GM20431 (cell line): ENCODE measurements around the gene APPL2.
"Not testable (repeated sequence)": the region's sequence is repeated elsewhere in the genome, so short reads cannot be mapped to it uniquely, and the experiment has no call there.

Source experiments
- in situ Hi-C: fragments of 300-500 bp; cut with MseI, MboI; formaldehyde crosslinking; loops from one replicate; pipeline ENCODE4 v1.15.0; 2020; ENCODE audit warnings: low sequenced_read_pairs; ENCODE audit not compliant: unreplicated experiment

The APPL2 gene

GRCh38 chr12:105201299-105201698 is 34.7 kb downstream of the APPL2 start:
- in situ Hi-C loops = no loop called here

GRCh38 chr12:105200385-105200784 is 35.6 kb downstream of the APPL2 start:
- in situ Hi-C loops = no loop called here

GRCh38 chr12:105198961-105199360 is 37.0 kb downstream of the APPL2 start:
- in situ Hi-C loops = no loop called here

GRCh38 chr12:105196090-105196489 is 39.9 kb downstream of the APPL2 start:
- in situ Hi-C loops = no loop called here

GRCh38 chr12:105194947-105195346 is 41.0 kb downstream of the APPL2 start:
- in situ Hi-C loops = no loop called here

- in situ Hi-C loops = no loop called here
These were observed 43.2 kb downstream of the APPL2 start for GRCh38 chr12:105192624-105193225.

GRCh38 chr12:105190530-105190929 is 45.4 kb downstream of the APPL2 start:
- in situ Hi-C loops = no loop called here

- in situ Hi-C loops = no loop called here
These were observed 46.7 kb downstream of the APPL2 start for GRCh38 chr12:105189293-105189692.

GRCh38 chr12:105183976-105184375 is 52.0 kb downstream of the APPL2 start:
- in situ Hi-C loops = not testable (repeated sequence)

- in situ Hi-C loops = not testable (repeated sequence)
These were observed 52.6 kb downstream of the APPL2 start for GRCh38 chr12:105183406-105183805.

- in situ Hi-C loops = not testable (repeated sequence)
These were observed 56.9 kb downstream of the APPL2 start for GRCh38 chr12:105179114-105179513.

- in situ Hi-C loops = no loop called here
These were observed 58.8 kb downstream of the APPL2 start for GRCh38 chr12:105177208-105177607.

GRCh38 chr12:105175397-105175990 is 60.5 kb downstream of the APPL2 start:
- in situ Hi-C loops = no loop called here

- in situ Hi-C loops = no loop called here
These were observed 64.1 kb downstream of the APPL2 start for GRCh38 chr12:105171691-105172436.

- in situ Hi-C loops = no loop called here
These were observed 65.8 kb downstream of the APPL2 start for GRCh38 chr12:105170139-105170538.

- in situ Hi-C loops = no loop called here
These were observed 68.0 kb downstream of the APPL2 start for GRCh38 chr12:105168006-105168405.

GRCh38 chr12:105167346-105167745 is 68.6 kb downstream of the APPL2 start:
- in situ Hi-C loops = no loop called here

- in situ Hi-C loops = no loop called here
These were observed 69.2 kb downstream of the APPL2 start for GRCh38 chr12:105166736-105167135.

- in situ Hi-C loops = no loop called here
These were observed 71.9 kb downstream of the APPL2 start for GRCh38 chr12:105164068-105164467.

- in situ Hi-C loops = no loop called here
These were observed 73.8 kb downstream of the APPL2 start for GRCh38 chr12:105162174-105162573.

GRCh38 chr12:105158876-105159275 is 77.1 kb downstream of the APPL2 start:
- in situ Hi-C loops = no loop called here
